ENCODE data around the gene DYNLT2B.
A peak's percentile ranks its signal among the peaks of the same experiment; 100 is the strongest.
"Not testable (repeated sequence)": the region's sequence is repeated elsewhere in the genome, so short reads cannot be mapped to it uniquely, and the experiment has no call there.

The DYNLT2B gene

GRCh38 chr3:196327405-196327804 is 9.4 kb upstream of the DYNLT2B start:
- no peak for DNase-seq (ENCODE audit: low spot score)
- no peak for FAIRE-seq

GRCh38 chr3:196326936-196327335 is 8.9 kb upstream of the DYNLT2B start:
- FAIRE-seq = no peak
- no peak for DNase-seq (ENCODE audit: low spot score)

- DNase-seq (ENCODE audit: low spot score) = no peak
- FAIRE-seq = no peak
Observed at GRCh38 chr3:196323691-196324090, 5.7 kb upstream of the DYNLT2B start.

GRCh38 chr3:196323016-196323415 is 5.0 kb upstream of the DYNLT2B start:
- no peak for DNase-seq (ENCODE audit: low spot score)
- no peak for FAIRE-seq

GRCh38 chr3:196321162-196321561 is 3.1 kb upstream of the DYNLT2B start:
- DNase-seq (ENCODE audit: low spot score) (no peak), FAIRE-seq (no peak)

- FAIRE-seq (no peak), DNase-seq (ENCODE audit: low spot score) (no peak)
Observed at GRCh38 chr3:196320137-196320536, 2.1 kb upstream of the DYNLT2B start.

- not testable (repeated sequence) for DNase-seq (ENCODE audit: low spot score); FAIRE-seq
Observed at GRCh38 chr3:196316799-196317686, 997 bp downstream of the DYNLT2B start.

GRCh38 chr3:196315821-196316220 is 2.2 kb downstream of the DYNLT2B start:
- FAIRE-seq (no peak), DNase-seq (ENCODE audit: low spot score) (no peak)

GRCh38 chr3:196314597-196314996 is 3.4 kb downstream of the DYNLT2B start:
- no peak for DNase-seq (ENCODE audit: low spot score)
- FAIRE-seq = no peak

- not testable (repeated sequence) for FAIRE-seq; DNase-seq (ENCODE audit: low spot score)
Observed at GRCh38 chr3:196314086-196314485, 4.0 kb downstream of the DYNLT2B start.

GRCh38 chr3:196302960-196303359 is 15.1 kb downstream of the DYNLT2B start:
- FAIRE-seq; DNase-seq (ENCODE audit: low spot score): not testable (repeated sequence)

- not testable (repeated sequence) for DNase-seq (ENCODE audit: low spot score); FAIRE-seq
Observed at GRCh38 chr3:196302551-196302950, 15.5 kb downstream of the DYNLT2B start.

- FAIRE-seq (no peak), DNase-seq (ENCODE audit: low spot score) (no peak)
Observed at GRCh38 chr3:196298521-196298920, 19.5 kb downstream of the DYNLT2B start.

GRCh38 chr3:196292286-196292923 is 25.6 kb downstream of the DYNLT2B start:
- FAIRE-seq (no peak), DNase-seq (ENCODE audit: low spot score) (no peak)

GRCh38 chr3:196288141-196288460 is 29.9 kb downstream of the DYNLT2B start:
- DNase-seq (ENCODE audit: low spot score) = no peak

GRCh38 chr3:196287440-196288140 is 30.4 kb downstream of the DYNLT2B start, which contains the start of gene PCYT1A:
TSS of gene PCYT1A (minus strand) at chr3:196287726. CDS start at chr3:196270531, 17,195 bp downstream.
- DNase-seq (ENCODE audit: low spot score) = peak; percentile 92
- peak; percentile 72 for FAIRE-seq

More at GRCh38 chr3:196288141-196288460, 29.9 kb downstream of the DYNLT2B start:
- FAIRE-seq = no peak

GRCh38 chr3:196287090-196287439 is 31.0 kb downstream of the DYNLT2B start:
- FAIRE-seq = no peak

GRCh38 chr3:196284396-196284795 is 33.6 kb downstream of the DYNLT2B start:
- DNase-seq (ENCODE audit: low spot score) (no peak), FAIRE-seq (no peak)

More at GRCh38 chr3:196287090-196287439, 31.0 kb downstream of the DYNLT2B start:
- no peak for DNase-seq (ENCODE audit: low spot score)

- FAIRE-seq = no peak
Observed at GRCh38 chr3:196281962-196282361, 36.1 kb downstream of the DYNLT2B start.

GRCh38 chr3:196280689-196281440 is 37.2 kb downstream of the DYNLT2B start:
- DNase-seq (ENCODE audit: low spot score) (no peak), FAIRE-seq (no peak)

More at GRCh38 chr3:196281962-196282361, 36.1 kb downstream of the DYNLT2B start:
- no peak for DNase-seq (ENCODE audit: low spot score)

- no peak for FAIRE-seq
- no peak for DNase-seq (ENCODE audit: low spot score)
Observed at GRCh38 chr3:196275126-196275525, 42.9 kb downstream of the DYNLT2B start.

Measured in RCC 7860 (cell line).